HG02759 (cell line): ENCODE results near the gene KIF5A.
"Not testable (repeated sequence)": the region's sequence is repeated elsewhere in the genome, so short reads cannot be mapped to it uniquely, and the experiment has no call there.

ENCODE experiments used
- ATAC-seq: cut with Tn5 transposase; IDR thresholded peaks from one replicate; pipeline ENCODE4 v1.9.1; 2021; ENCODE audit warnings: mild to moderate bottlenecking, moderate library complexity; ENCODE audit not compliant: unreplicated experiment

Gene KIF5A

GRCh38 chr12:57549909-57550640 is at the start of gene KIF5A:
KIF5A (plus strand) TSS chr12:57550044; CDS start chr12:57550272, 228 bp downstream.
- ATAC-seq = no peak

GRCh38 chr12:57500213-57500612 is 49.6 kb upstream of the KIF5A start:
- ATAC-seq = no peak

GRCh38 chr12:57502311-57502969 is 47.4 kb upstream of the KIF5A start:
- not testable (repeated sequence) for ATAC-seq

DNA sequence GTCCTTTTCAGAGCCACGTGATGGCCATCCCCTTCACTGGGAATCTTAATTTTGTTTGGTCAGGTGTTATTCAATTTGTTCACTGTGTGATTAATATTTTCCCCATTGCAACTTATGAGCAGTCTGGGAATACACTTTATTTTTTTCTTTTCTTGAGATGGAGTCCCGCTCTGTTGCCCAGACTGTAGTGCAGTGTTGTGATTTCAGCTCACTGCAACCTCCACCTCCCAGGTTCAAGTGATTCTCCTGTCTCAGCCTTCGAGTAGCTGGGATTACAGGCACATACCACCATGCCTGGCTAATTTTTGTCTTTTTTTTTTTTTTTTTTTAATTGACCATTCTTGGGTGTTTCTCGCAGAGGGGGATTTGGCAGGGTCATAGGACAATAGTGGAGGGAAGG is 43.3 kb upstream of the KIF5A start:
- not testable (repeated sequence) for ATAC-seq

DNA sequence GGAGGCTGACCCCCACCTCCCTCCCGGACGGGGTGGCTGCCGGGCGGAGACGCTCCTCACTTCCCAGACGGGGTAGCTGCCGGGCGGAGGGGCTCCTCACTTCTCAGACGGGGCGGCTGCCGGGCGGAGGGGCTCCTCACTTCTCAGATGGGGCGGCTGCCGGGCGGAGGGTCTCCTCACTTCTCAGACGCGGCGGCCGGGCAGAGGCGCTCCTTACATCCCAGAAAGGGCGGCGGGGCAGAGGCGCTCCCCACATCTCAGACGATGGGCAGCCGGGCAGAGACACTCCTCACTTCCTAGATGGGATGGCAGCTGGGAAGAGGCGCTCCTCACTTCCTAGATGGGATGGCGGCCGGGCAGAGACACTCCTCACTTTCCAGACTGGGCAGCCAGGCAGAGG is 42.0 kb upstream of the KIF5A start:
- not testable (repeated sequence) for ATAC-seq

DNA sequence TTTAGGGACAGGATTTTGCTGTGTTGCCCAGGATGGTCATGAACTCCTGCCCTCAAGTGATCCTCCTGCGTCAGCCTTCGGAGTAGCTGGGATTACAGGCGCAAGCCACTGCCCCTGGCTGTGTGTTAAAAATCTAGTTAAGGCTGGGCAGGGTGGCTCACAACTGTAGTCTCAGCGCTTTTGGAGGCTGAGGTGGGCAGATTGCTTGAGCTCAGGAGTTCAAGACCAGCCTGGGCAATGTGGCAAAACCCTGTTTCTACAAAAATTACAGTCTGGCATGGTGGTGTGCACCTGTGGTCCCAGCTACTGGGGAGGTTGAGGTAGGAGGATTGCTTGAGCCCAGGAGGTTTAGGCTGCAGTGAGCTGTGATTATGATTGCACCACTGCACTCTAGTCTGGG is 38.7 kb upstream of the KIF5A start:
- ATAC-seq = no peak

DNA sequence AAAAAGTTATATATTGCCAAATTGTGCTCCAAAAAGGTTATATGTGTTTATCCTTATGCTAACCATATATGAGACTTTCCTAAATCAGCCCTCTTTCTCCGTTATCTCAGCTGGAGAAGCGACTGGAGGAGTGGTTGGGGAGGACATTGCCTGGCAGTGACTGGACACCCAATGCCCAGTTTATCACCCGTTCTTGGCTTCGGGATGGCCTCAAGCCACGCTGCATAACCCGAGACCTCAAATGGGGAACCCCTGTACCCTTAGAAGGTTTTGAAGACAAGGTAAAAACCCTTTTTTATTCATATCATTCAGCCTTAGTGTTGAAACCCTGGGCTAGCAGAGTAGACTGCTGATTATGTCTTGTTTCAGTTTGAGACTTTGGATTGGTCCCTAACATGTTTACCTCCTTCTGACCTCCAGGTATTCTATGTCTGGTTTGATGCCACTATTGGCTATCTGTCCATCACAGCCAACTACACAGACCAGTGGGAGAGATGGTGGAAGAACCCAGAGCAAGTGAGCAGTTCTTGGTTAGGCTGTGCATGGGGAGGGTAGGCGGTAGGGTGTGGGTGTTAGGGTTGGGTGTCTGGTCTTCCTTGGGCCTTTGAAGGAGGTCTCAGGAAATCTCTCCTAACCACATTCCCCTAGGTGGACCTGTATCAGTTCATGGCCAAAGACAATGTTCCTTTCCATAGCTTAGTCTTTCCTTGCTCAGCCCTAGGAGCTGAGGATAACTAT is 38.1 kb upstream of the KIF5A start:
- no peak for ATAC-seq

GRCh38 chr12:57512665-57513064 is 37.2 kb upstream of the KIF5A start:
- ATAC-seq = no peak

DNA sequence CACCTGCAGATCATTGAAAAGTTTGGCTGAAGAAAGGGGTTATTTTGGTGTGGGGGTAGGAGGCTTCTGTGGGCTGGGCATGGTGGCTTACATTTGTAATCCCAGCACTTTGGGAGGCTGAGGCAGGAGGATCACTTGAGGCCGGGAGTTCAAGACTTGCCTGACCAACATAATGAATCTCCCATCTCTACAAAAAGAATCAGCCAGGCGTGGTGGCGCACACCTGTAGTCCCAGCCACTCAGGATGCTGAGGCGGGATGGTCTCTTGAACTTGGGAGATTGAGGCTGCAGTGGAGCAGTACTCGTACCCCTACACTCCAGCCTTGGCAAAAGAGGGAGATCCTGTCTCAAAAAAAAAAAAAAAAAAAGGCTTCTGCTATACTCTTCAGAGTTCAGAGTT is 36.6 kb upstream of the KIF5A start:
- ATAC-seq = no peak

- not testable (repeated sequence) for ATAC-seq
Observed at GRCh38 chr12:57513677-57514076, 36.2 kb upstream of the KIF5A start.

DNA sequence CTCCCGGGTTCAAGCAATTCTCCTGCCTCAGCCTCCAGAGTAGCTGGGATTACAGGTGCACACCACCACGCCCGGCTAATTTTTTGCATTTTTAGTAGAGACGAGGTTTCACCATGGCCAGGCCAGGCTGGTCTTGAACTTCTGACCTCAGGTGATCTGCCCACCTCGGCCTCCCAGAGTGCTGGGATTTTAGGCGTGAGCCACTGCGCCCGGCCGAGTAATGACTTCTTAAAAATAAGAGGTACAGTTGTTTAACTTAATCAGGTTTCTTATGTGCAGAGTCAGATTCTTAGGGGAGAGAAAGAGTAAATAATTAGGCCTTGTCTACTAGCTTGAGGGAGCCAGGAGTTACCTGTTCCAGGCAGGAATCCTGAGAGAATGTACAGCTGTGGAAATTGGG is 35.6 kb upstream of the KIF5A start:
- not testable (repeated sequence) for ATAC-seq

DNA sequence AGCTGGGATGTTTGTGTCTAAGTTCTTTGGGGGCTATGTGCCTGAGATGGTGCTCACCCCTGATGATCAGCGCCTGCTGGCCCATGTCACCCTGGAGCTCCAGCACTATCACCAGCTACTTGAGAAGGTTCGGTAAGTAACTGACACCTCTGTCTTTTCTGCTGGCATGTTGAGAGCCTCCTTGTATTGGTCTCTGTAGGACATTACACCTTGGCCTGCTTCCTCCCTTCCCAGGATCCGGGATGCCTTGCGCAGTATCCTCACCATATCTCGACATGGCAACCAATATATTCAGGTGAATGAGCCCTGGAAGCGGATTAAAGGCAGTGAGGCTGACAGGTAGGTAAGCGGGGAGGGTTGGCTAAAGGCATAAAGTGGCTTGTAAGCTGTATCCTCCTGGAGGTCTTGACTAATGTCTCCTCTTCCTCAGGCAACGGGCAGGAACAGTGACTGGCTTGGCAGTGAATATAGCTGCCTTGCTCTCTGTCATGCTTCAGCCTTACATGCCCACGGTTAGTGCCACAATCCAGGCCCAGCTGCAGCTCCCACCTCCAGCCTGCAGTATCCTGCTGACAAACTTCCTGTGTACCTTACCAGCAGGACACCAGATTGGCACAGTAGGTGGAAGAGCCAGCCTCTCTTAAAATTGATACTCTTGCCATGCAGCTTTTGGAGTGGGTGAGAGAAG is 35.0 kb upstream of the KIF5A start:
- ATAC-seq = no peak

- ATAC-seq = no peak
Observed at GRCh38 chr12:57515408-57515933, 34.4 kb upstream of the KIF5A start.

- ATAC-seq = no peak
Observed at GRCh38 chr12:57515934-57516541, 33.8 kb upstream of the KIF5A start.

DNA sequence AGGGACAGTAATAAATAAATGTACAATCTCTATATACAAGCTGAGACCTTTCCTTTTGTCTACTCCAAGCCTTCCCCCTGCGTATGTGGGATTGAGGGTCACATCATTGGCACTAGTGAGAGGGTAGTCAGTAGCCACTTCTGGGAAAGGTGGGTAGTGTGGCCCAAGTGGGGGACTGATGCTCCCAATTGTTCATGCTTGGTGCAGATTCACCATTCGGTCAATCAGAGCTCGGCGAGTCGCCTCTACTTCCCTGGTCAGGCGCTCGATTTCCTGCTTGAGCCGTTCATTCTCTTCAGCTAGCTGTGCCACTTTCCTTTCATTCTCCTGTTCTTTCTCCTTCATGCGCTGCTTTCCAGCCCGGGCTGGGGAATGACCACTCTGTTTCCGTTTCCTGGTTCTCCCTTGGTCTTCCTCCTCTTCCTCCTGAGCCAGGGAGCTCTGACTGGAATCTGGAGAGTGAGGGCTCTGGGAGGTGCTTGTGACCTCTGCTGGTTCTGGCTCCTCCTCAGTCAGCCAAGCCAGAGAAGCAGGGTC is 33.2 kb upstream of the KIF5A start:
- no peak for ATAC-seq

DNA sequence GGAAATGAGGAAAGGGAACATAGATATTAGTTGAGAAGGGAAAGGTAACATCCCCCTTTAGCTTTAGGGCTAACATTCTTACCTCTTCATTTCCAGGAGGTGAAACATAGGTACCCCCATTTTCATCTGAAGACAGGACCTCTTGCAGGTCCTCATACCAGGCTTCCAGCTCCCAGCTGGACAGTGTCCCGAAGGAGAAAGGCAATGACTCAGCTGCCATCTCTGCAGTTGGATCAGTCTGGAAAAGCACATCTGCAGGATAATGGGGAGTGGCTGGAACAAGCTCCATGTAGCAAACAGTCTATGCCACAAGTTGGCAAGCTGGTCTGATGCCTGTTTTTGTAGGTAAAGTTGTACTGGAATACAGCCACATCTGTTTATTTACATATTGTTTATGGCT is 32.7 kb upstream of the KIF5A start:
- ATAC-seq = no peak

DNA sequence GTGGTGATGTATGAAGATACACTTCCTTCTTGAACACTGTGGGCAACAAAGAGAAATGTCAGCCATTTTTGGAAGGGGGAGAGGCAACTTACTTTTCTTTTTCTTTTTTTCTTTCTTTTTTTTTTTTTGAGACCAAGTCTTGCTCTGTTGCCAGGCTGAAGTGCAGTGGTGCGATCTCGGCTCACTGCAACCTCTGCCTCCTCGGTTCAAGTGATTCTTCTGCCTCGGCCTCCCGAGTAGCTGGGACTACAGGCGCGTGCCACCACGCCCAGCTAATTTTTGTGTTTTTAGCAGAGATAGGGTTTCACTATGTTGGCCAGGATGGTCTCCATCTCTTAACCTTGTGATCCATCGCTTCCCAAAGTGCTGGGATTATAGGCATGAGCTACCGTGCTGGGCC is 32.1 kb upstream of the KIF5A start:
- not testable (repeated sequence) for ATAC-seq

DNA sequence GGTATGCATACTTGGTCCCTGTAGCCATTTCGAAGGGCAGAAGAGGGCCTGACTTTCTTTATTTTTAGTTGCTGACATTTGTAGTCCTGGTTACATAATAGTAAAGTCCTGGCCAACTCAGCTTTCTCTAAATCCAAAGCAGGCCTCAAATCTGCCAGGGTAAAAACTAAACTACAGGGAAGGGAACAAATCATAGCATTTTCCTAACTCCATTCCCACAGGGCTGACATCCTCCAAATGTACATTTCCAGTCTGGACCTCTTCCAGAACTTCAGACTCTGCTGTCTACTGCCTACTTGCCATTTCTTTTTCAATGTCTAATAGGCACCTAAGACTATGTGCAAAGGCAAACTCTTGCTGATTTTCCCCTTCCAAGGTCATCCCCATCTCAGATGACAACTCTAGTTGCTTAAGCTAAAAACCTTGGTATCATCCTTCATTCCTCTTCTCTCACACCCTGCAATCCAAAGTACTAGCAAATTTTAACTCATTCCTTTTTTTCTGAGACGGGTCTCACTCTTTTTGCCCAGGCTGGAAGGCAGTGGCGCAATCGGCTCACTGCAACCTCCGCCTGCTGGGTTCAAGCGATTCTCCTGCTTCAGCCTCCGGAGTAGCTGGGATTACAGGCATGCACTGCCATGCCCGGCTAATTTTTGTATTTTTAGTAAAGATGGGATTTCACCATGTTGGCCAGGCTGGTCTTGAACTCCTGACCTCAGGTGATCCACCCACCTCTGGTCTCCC is 31.5 kb upstream of the KIF5A start:
- no peak for ATAC-seq

DNA sequence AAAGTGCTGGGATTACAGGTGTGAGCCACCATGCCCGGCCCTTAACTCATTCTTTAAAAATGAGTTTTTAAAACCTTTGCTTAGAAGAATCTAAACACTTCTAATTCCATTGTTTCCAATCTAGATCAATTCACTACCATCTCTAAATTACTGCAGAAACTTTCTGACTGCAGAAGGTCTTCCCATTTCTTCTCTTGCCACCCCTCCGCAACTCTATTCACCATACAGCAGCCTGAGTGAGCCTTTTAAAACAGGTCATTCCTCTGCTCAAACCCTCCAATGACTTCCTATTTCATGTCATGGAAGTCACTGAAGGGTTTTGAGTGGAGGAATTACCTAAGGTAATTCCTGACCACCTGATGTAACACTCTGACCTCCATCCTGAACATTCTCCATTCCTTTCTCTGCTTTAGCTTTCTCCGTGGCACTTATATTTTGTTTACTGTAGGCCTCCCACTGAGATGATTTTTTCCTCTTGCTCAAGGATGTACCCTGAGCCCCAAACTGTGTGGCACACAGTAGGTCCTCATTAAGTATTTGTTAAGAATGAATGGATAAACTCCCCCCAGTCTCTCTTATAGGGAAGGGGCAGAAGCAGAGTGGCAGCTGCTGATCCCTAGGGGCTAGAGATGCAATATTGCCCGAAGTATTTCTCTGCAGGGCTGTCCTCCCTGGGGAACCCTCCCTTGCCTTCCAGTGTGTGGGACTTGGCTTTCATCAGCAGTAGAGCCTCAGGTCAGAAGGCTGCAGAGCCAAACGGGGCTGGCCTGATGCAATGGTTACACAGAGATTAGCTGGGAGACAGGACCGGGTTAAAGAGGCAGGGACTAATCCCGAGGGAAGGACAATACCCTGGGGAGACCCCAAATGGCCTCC is 30.7 kb upstream of the KIF5A start:
- no peak for ATAC-seq
